ENCODE measurements around the gene HOXA10.

HOXA10 gene

GRCh38 chr7:27143023-27143949 is 30.8 kb downstream of the HOXA10 start, which contains the start of gene HOXA5:
HOXA5 (minus strand) TSS chr7:27143681; CDS start chr7:27143607, 74 bp downstream.
- DNase-seq = no peak

GRCh38 chr7:27142580-27143022 is 31.5 kb downstream of the HOXA10 start:
- no peak for DNase-seq

GRCh38 chr7:27141923-27142579 is 32.1 kb downstream of the HOXA10 start:
- DNase-seq = no peak

- DNase-seq = no peak
Observed at GRCh38 chr7:27141137-27141922, 32.8 kb downstream of the HOXA10 start.

GRCh38 chr7:27140126-27140857 is 33.8 kb downstream of the HOXA10 start:
- DNase-seq = no peak

- DNase-seq = no peak
Observed at GRCh38 chr7:27139334-27140125, 34.6 kb downstream of the HOXA10 start.

- no peak for DNase-seq
Observed at GRCh38 chr7:27138985-27139333, 35.2 kb downstream of the HOXA10 start.

GRCh38 chr7:27138472-27138871 is 35.6 kb downstream of the HOXA10 start:
- no peak for DNase-seq

- DNase-seq = no peak
Observed at GRCh38 chr7:27137640-27138315, 36.3 kb downstream of the HOXA10 start.

GRCh38 chr7:27134392-27134791 is 39.7 kb downstream of the HOXA10 start:
- DNase-seq = no peak

GRCh38 chr7:27133409-27134231 is 40.5 kb downstream of the HOXA10 start:
- DNase-seq = no peak

- DNase-seq = no peak
Observed at GRCh38 chr7:27132978-27133377, 41.1 kb downstream of the HOXA10 start.

GRCh38 chr7:27132214-27132613 is 41.9 kb downstream of the HOXA10 start:
- DNase-seq = no peak

- DNase-seq = no peak
Observed at GRCh38 chr7:27131390-27131819, 42.7 kb downstream of the HOXA10 start.

- no peak for DNase-seq
Observed at GRCh38 chr7:27130540-27131389, 43.4 kb downstream of the HOXA10 start, which contains the start of gene HOXA4. HOXA4 (minus strand) TSS chr7:27130757; CDS start chr7:27130733, 24 bp downstream.

GRCh38 chr7:27129729-27130539 is 44.2 kb downstream of the HOXA10 start:
- DNase-seq = no peak

- no peak for DNase-seq
Observed at GRCh38 chr7:27128776-27129728, 45.1 kb downstream of the HOXA10 start.

Data from cerebellar nuclear complex (tissue), 1 donor.